ENCODE data around the gene SLC10A3.
"Not testable (repeated sequence)": the region's sequence is repeated elsewhere in the genome, so short reads cannot be mapped to it uniquely, and the experiment has no call there.

SLC10A3 gene

DNA sequence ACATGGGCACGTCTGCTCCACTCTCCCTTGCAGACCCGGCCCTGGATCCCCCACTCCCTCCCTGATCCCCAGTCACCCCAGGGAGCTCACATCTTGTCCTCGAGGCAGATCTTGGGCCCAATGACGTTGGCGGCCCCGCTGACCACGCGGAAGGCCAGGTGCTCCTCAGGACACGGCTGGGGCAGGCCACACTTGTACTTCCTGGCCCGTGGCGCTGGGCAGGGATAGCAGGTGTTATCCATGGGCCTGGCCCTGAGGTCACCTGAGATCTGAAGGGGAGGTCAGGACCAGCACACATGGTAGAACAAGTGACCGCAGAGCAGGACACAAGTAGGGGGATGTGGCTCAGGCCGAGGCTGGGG lies 17.9 kb upstream of the SLC10A3 start:
- DNase-seq (ENCODE audit: low read depth): no peak

DNA sequence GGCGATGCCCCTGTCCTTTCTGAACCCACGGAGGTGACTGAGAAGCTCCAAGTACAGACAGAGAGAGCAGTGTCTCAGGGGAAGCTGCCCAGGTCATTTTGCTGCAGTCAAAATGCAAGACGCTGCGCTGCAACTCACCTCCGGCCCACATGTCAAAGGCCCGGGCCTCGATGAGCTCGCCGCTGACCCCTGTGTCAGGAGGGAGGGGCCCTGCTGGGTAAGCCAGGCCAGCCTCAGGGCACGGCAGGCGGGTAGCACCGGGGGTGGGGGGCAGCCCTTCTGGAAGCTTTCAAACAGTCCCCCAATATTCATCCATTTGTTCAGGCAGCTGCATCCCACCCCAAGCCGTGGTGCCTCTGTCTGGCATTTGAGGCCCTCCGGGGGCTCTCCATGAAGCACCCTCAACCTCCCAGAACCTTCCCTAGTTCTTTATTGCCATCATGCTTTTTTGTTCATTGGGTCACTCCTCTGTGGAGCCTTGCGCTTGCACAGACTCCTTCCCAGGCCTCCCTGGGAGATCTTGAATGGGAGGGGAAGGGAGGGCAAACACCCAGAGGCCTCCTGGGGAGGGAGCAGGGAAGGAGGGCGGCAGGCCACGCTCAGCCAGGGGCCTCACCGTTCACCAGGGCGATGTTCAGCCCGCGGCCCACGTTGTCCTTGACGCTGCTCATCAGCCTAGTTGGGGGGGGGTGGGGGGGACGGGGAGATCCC lies 17.4 kb upstream of the SLC10A3 start:
- no peak for DNase-seq (ENCODE audit: low read depth)

- DNase-seq (ENCODE audit: low read depth): no peak
These were observed 16.3 kb upstream of the SLC10A3 start for GRCh38 chrX:154506483-154507332.

- no peak for DNase-seq (ENCODE audit: low read depth)
These were observed 15.3 kb upstream of the SLC10A3 start for GRCh38 chrX:154505734-154506133.

DNA sequence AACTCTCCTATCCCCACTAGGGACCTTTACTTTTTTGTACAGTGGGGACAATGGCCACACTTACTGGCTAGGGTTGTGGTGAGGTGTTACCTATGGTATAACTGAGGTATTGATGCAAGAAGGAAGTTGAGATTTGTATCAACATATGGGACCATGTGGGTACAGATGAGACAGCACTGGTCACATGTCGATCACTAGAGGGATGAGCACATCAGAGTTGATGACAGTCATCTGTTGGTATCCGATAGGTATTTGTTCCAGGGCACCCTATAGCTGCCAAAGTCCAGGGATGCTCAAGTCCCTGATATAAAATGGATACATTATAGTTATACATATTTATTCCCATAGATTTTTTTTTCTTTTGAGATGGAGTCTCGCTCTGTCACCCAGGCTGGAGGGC lies 12.6 kb upstream of the SLC10A3 start:
- DNase-seq (ENCODE audit: low read depth): no peak

GRCh38 chrX:154502098-154502497 lies 11.7 kb upstream of the SLC10A3 start:
- DNase-seq (ENCODE audit: low read depth): no peak

GRCh38 chrX:154501423-154501822 lies 11.0 kb upstream of the SLC10A3 start:
- DNase-seq (ENCODE audit: low read depth): not testable (repeated sequence)

GRCh38 chrX:154496591-154497137 lies 6.2 kb upstream of the SLC10A3 start:
- DNase-seq (ENCODE audit: low read depth): not testable (repeated sequence)

GRCh38 chrX:154495472-154495922 lies 5.1 kb upstream of the SLC10A3 start:
- no peak for DNase-seq (ENCODE audit: low read depth)

DNA sequence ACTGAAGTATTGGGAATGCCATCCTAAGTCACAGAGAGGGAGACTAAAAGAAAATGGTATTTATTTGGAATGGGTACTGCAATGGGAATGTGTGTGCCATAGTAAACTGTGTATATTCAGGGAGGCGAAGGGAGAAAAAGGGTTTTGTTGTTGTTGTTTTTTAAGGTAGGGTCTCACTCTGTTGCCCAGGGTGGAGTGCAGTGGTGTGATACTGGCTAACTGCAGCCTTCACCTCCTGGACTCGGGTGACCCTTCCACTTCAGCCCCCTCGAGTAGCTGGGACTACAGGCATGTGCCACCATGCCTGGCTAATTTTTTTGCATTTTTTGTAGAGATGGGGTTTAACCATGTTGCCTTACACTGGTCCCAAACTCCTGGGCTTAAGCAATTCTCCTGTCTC lies 4.3 kb upstream of the SLC10A3 start:
- DNase-seq (ENCODE audit: low read depth): no peak

DNA sequence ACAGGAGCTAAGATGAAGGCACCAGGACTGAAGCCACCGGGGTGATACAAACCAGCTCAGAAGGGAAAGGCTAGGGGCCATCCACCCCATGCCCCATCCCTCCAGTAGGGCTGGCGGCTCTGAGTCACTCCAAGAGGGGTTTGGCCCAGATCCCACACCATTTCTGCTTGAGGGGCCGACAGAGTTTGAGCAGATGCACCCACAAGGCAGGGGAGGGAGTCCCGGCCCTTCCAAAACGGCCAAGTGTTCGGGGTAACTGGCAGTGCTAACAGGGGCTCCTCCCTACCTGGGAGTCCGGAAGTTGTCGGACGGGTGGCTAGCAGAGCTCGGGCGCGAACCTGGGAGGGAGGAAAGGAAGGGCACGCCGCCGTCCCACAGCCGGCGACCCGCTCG lies 412 bp downstream of the SLC10A3 start:
- no peak for DNase-seq (ENCODE audit: low read depth)

DNA sequence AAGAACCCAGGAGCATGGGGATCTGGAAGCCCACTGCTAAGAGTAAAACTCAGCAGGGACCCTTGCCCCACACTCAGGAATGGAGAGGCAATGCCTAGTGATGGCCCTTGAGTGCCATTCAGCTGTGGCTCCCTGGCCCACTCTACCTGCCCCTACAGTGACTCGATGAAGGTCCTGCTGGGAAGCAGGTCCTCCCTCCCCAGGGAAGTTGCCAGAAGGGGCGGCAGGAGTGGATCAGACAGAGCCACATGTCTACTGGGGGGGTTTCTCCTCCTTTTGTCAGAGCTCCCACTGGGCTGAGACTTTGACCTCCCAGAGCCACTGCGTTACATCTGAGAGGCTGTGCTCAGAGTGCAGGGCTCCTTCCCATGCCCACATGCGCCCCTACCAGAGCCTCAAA lies 1.2 kb downstream of the SLC10A3 start:
- DNase-seq (ENCODE audit: low read depth): no peak

- no peak for DNase-seq (ENCODE audit: low read depth)
These were observed 1.9 kb downstream of the SLC10A3 start for GRCh38 chrX:154488336-154489075.

DNA sequence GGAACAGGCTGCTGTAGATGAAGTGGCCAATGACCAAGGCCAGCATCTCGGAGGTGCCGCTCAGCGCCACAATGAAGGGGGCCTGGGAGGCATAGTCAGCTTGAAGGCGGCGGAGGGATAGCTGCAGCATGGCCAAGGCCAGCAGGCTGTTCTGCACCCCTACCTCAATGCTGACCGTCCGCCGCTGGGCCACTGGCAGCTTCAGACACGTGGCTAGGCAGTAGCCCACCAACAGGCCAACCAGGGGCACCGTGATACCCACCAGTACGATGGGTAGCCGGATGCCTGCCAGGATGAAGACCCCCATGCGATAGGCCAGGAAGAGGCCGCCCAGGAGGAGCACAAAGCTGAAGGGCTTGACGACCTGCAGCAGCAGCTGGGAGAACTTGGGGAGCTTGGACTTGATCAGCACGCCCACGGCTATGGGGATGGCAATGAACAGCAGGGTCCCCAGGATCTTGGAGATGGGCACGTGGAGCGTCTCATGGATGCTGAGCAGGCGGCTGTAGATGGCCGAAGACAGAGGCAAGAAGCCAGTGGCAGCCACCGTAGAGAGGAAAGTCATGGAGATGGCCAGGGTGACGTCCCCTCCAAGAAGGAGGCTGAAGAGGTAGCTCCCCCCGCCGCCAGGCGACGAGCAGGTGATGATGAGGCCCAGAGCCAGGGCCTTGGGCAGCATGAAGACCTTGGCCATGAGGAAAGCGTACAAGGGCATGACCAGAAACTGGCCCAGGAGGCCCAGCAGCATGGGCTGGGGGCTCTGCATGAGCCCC lies 2.7 kb downstream of the SLC10A3 start:
- DNase-seq (ENCODE audit: low read depth): no peak

- DNase-seq (ENCODE audit: low read depth): no peak
These were observed 3.8 kb downstream of the SLC10A3 start, which contains the start of gene UBL4A for GRCh38 chrX:154486396-154487207. UBL4A (minus strand) TSS chrX:154486615; CDS start chrX:154486584, 31 bp downstream.

GRCh38 chrX:154486052-154486395 lies 4.4 kb downstream of the SLC10A3 start:
- DNase-seq (ENCODE audit: low read depth): no peak

- DNase-seq (ENCODE audit: low read depth): no peak
These were observed 5.0 kb downstream of the SLC10A3 start for GRCh38 chrX:154485150-154486051.

- no peak for DNase-seq (ENCODE audit: low read depth)
These were observed 5.9 kb downstream of the SLC10A3 start for GRCh38 chrX:154484255-154485149.

- DNase-seq (ENCODE audit: low read depth): no peak
These were observed 7.1 kb downstream of the SLC10A3 start for GRCh38 chrX:154483325-154483724.
